ENCODE data around the gene PCYOX1L. TPM values are rescaled to one million over a fixed set of nuclear protein-coding genes. Genes with fewer than 3 reads are reported as not detected.
A peak's percentile ranks its signal among the peaks of the same experiment; 100 is the strongest.

PCYOX1L gene
- total and polyA plus RNA-seq, 5 donors: 3.7 to 7.0 (median 5.9) TPM

GRCh38 chr5:149367972-149368645 is 10.3 kb downstream of the PCYOX1L start:
- H3K4me1 ChIP-seq (ENCODE audit: control insufficient read depth, insufficient read depth, low read length): no peaks in the 10 kb centered on the region
- WGBS: 91% methylated on average over 22 of the region's 22 CpGs
- H3K27me3 ChIP-seq (ENCODE audit: control insufficient read depth, insufficient read depth): no peaks in the 10 kb centered on the region
- no peak overlapping the region for H3K27ac ChIP-seq (ENCODE audit: low read length)
- no peak overlapping the region for H3K4me3 ChIP-seq (ENCODE audit: low read length)
- intact Hi-C loops (cut with DNase I): loop anchor here (5.0 to 10.0 kb wide), 5 partner anchors 51 to 199 kb away; no protein-coding TSS in a partner anchor
- no peaks in the 10 kb centered on the region for H3K9me3 ChIP-seq (ENCODE audit: control insufficient read depth, low read length)
- DNase-seq: peak in 1 of 3 donors; percentile 46
- ATAC-seq: no peak

- 86% methylated on average over 2 of the region's 2 CpGs for WGBS
- H3K4me1 ChIP-seq (ENCODE audit: control insufficient read depth, insufficient read depth, low read length): no peaks in the 10 kb centered on the region
- H3K27ac ChIP-seq (ENCODE audit: low read length): no peak overlapping the region
These were observed 13.0 kb downstream of the PCYOX1L start for GRCh38 chr5:149370878-149371277.

GRCh38 chr5:149371296-149371962 is 13.6 kb downstream of the PCYOX1L start:
- intact Hi-C loops (cut with DNase I): loop anchor here in 1 of 4 donors (10.0 kb wide), 1 partner anchor 193 kb away; no protein-coding TSS in a partner anchor
- Histone ChIP-seq H3K27me3 (ENCODE audit: control insufficient read depth, insufficient read depth) (no peaks in the 10 kb centered on the region), H3K27ac (ENCODE audit: low read length) (no peak overlapping the region), H3K4me3 (ENCODE audit: low read length) (no peak overlapping the region), H3K9me3 (ENCODE audit: control insufficient read depth, low read length) (no peaks in the 10 kb centered on the region), H3K4me1 (ENCODE audit: control insufficient read depth, insufficient read depth, low read length) (no peaks in the 10 kb centered on the region)
- DNase-seq (peak in 2 of 3 donors; percentile 79 to 80), ATAC-seq (peak; percentile 73 to 83)
- WGBS: 42% methylated on average over 12 of the region's 12 CpGs

More at GRCh38 chr5:149370878-149371277, 13.0 kb downstream of the PCYOX1L start:
- no peak for ATAC-seq
- intact Hi-C loops (cut with DNase I): loop anchor here in 1 of 4 donors (10.0 kb wide), 1 partner anchor 194 kb away; no protein-coding TSS in a partner anchor
- Histone ChIP-seq H3K9me3 (ENCODE audit: control insufficient read depth, low read length) (no peaks in the 10 kb centered on the region), H3K4me3 (ENCODE audit: low read length) (no peak overlapping the region), H3K27me3 (ENCODE audit: control insufficient read depth, insufficient read depth) (no peaks in the 10 kb centered on the region)
- DNase-seq: peak in 1 of 3 donors; percentile 57

- no peak overlapping the region for H3K4me3 ChIP-seq (ENCODE audit: low read length)
- H3K27me3 ChIP-seq (ENCODE audit: control insufficient read depth, insufficient read depth): no peaks in the 10 kb centered on the region
- peak in 1 of 3 donors; percentile 10 for DNase-seq
- intact Hi-C loops (cut with DNase I): loop anchor here in 1 of 4 donors (10.0 kb wide), 1 partner anchor 193 kb away; no protein-coding TSS in a partner anchor
- ATAC-seq: no peak
- no peaks in the 10 kb centered on the region for H3K9me3 ChIP-seq (ENCODE audit: control insufficient read depth, low read length)
- no peaks in the 10 kb centered on the region for H3K4me1 ChIP-seq (ENCODE audit: control insufficient read depth, insufficient read depth, low read length)
- no peak overlapping the region for H3K27ac ChIP-seq (ENCODE audit: low read length)
- WGBS: 65% methylated on average over 4 of the region's 4 CpGs
These were observed 14.4 kb downstream of the PCYOX1L start for GRCh38 chr5:149372076-149372795.

- no peaks in the 10 kb centered on the region for H3K9me3 ChIP-seq (ENCODE audit: control insufficient read depth, low read length)
- no peaks in the 10 kb centered on the region for H3K27me3 ChIP-seq (ENCODE audit: control insufficient read depth, insufficient read depth)
- no peak for DNase-seq
- no peaks in the 10 kb centered on the region for H3K4me1 ChIP-seq (ENCODE audit: control insufficient read depth, insufficient read depth, low read length)
- 95% methylated on average over 3 of the region's 3 CpGs for WGBS
- no peak overlapping the region for H3K27ac ChIP-seq (ENCODE audit: low read length)
- ATAC-seq: no peak
- intact Hi-C loops (cut with DNase I): loop anchor here in 1 of 4 donors (10.0 kb wide), 1 partner anchor 192 kb away; no protein-coding TSS in a partner anchor
- no peak overlapping the region for H3K4me3 ChIP-seq (ENCODE audit: low read length)
These were observed 15.1 kb downstream of the PCYOX1L start for GRCh38 chr5:149372932-149373331.

- Histone ChIP-seq H3K4me3 (ENCODE audit: low read length) (no peak overlapping the region), H3K27ac (ENCODE audit: low read length) (no peak overlapping the region), H3K27me3 (ENCODE audit: control insufficient read depth, insufficient read depth) (no peaks in the 10 kb centered on the region), H3K9me3 (ENCODE audit: control insufficient read depth, low read length) (no peaks in the 10 kb centered on the region), H3K4me1 (ENCODE audit: control insufficient read depth, insufficient read depth, low read length) (no peaks in the 10 kb centered on the region)
- 95% methylated on average over 20 of the region's 20 CpGs for WGBS
- ATAC-seq (no peak), DNase-seq (no peak)
- intact Hi-C loops (cut with DNase I): loop anchor here in 1 of 4 donors (10.0 kb wide), 1 partner anchor 190 kb away; no protein-coding TSS in a partner anchor
These were observed 16.5 kb downstream of the PCYOX1L start for GRCh38 chr5:149374303-149374702.

- Histone ChIP-seq H3K4me1 (ENCODE audit: control insufficient read depth, insufficient read depth, low read length) (no peaks in the 10 kb centered on the region), H3K27me3 (ENCODE audit: control insufficient read depth, insufficient read depth) (no peaks in the 10 kb centered on the region), H3K4me3 (ENCODE audit: low read length) (no peak overlapping the region), H3K27ac (ENCODE audit: low read length) (no peak overlapping the region), H3K9me3 (ENCODE audit: control insufficient read depth, low read length) (no peaks in the 10 kb centered on the region)
- intact Hi-C loops (cut with DNase I): loop anchor here in 1 of 4 donors (10.0 kb wide), 1 partner anchor 190 kb away; no protein-coding TSS in a partner anchor
- ATAC-seq (no peak), DNase-seq (no peak)
- WGBS: 81% methylated on average over 3 of the region's 3 CpGs
These were observed 17.0 kb downstream of the PCYOX1L start for GRCh38 chr5:149374801-149375200.

GRCh38 chr5:149375434-149375833 is 17.6 kb downstream of the PCYOX1L start:
- ATAC-seq (no peak), DNase-seq (no peak)
- no peak overlapping the region for H3K27ac ChIP-seq (ENCODE audit: low read length)
- no peaks in the 10 kb centered on the region for H3K9me3 ChIP-seq (ENCODE audit: control insufficient read depth, low read length)
- no peaks in the 10 kb centered on the region for H3K27me3 ChIP-seq (ENCODE audit: control insufficient read depth, insufficient read depth)
- intact Hi-C loops (cut with DNase I): loop anchor here in 1 of 4 donors (10.0 kb wide), 1 partner anchor 189 kb away; no protein-coding TSS in a partner anchor
- no peaks in the 10 kb centered on the region for H3K4me1 ChIP-seq (ENCODE audit: control insufficient read depth, insufficient read depth, low read length)
- no peak overlapping the region for H3K4me3 ChIP-seq (ENCODE audit: low read length)
- 91% methylated on average over 6 of the region's 6 CpGs for WGBS

- 95% methylated on average over 12 of the region's 12 CpGs for WGBS
- no peak for ATAC-seq
- no peaks in the 10 kb centered on the region for H3K9me3 ChIP-seq (ENCODE audit: control insufficient read depth, low read length)
- H3K4me1 ChIP-seq (ENCODE audit: control insufficient read depth, insufficient read depth, low read length): no peaks in the 10 kb centered on the region
- no peaks in the 10 kb centered on the region for H3K27me3 ChIP-seq (ENCODE audit: control insufficient read depth, insufficient read depth)
- H3K4me3 ChIP-seq (ENCODE audit: low read length): no peak overlapping the region
- no peak for DNase-seq
- no peak overlapping the region for H3K27ac ChIP-seq (ENCODE audit: low read length)
- intact Hi-C loops (cut with DNase I): loop anchor here in 1 of 4 donors (10.0 kb wide), 1 partner anchor 189 kb away; no protein-coding TSS in a partner anchor
These were observed 18.3 kb downstream of the PCYOX1L start for GRCh38 chr5:149376104-149376503.

- H3K27ac ChIP-seq (ENCODE audit: low read length): no peak overlapping the region
- no peaks in the 10 kb centered on the region for H3K9me3 ChIP-seq (ENCODE audit: control insufficient read depth, low read length)
- no peak overlapping the region for H3K4me3 ChIP-seq (ENCODE audit: low read length)
- DNase-seq: no peak
- ATAC-seq: no peak
- intact Hi-C loops (cut with DNase I): loop anchor here in 1 of 4 donors (10.0 kb wide), 1 partner anchor 188 kb away; no protein-coding TSS in a partner anchor
- peaks cover 3% of the 10 kb centered on the region for H3K4me1 ChIP-seq (ENCODE audit: control insufficient read depth, insufficient read depth, low read length)
- 94% methylated on average over 7 of the region's 7 CpGs for WGBS
- no peaks in the 10 kb centered on the region for H3K27me3 ChIP-seq (ENCODE audit: control insufficient read depth, insufficient read depth)
These were observed 19.0 kb downstream of the PCYOX1L start for GRCh38 chr5:149376711-149377447.

Data from right cardiac atrium (tissue), 5 donors.